ENCODE results near the gene KRT72. TPM values are rescaled to one million over a fixed set of nuclear protein-coding genes. Genes with fewer than 3 reads are reported as not detected.
A peak's percentile ranks its signal among the peaks of the same experiment; 100 is the strongest.

KRT72 gene
- total RNA-seq, 1 donor from 2014 or later, result not detected

- no peak for TF ChIP-seq CTCF (IDR thresholded peaks at IDR 0.05)
- DNase-seq, result no peak
These were observed 14.6 kb upstream of the KRT72 start for GRCh38 chr12:52615912-52616311.

GRCh38 chr12:52615208-52615868 is 14.1 kb upstream of the KRT72 start:
- Histone ChIP-seq H3K9me3 (no peaks in the 10 kb centered on the region), H3K27me3 (peaks cover 9% of the 10 kb centered on the region), H3K4me1 (no peaks in the 10 kb centered on the region), H3K4me3 (no peak overlapping the region), H3K27ac (no peak overlapping the region), H3K36me3 (no peaks in the 10 kb centered on the region)
- TF ChIP-seq CTCF (IDR thresholded peaks at IDR 0.05), result no peak
- DNase-seq (no peak), ATAC-seq (peak; percentile 61)
- intact Hi-C loops (cut with DNase I), result no loop called here

More at GRCh38 chr12:52615912-52616311, 14.6 kb upstream of the KRT72 start:
- no peaks in the 10 kb centered on the region for H3K36me3 ChIP-seq
- H3K4me3 ChIP-seq, result no peak overlapping the region
- no peak for ATAC-seq
- no peaks in the 10 kb centered on the region for H3K4me1 ChIP-seq
- H3K9me3 ChIP-seq, result no peaks in the 10 kb centered on the region
- no peak overlapping the region for H3K27ac ChIP-seq
- H3K27me3 ChIP-seq, result peaks cover 9% of the 10 kb centered on the region
- intact Hi-C loops (cut with DNase I), result no loop called here

GRCh38 chr12:52614381-52615207 is 13.3 kb upstream of the KRT72 start:
- H3K27me3 ChIP-seq, result peaks cover 15% of the 10 kb centered on the region
- H3K9me3 ChIP-seq, result no peaks in the 10 kb centered on the region
- no peak overlapping the region for H3K27ac ChIP-seq
- no peak for TF ChIP-seq CTCF (IDR thresholded peaks at IDR 0.05)
- peak; percentile 35 for DNase-seq
- no peaks in the 10 kb centered on the region for H3K4me1 ChIP-seq
- no peaks in the 10 kb centered on the region for H3K36me3 ChIP-seq
- no peak for ATAC-seq
- no peak overlapping the region for H3K4me3 ChIP-seq
- intact Hi-C loops (cut with DNase I), result no loop called here

GRCh38 chr12:52613384-52614030 is 12.2 kb upstream of the KRT72 start:
- DNase-seq, result peak; percentile 28
- H3K27ac ChIP-seq, result no peak overlapping the region
- H3K4me1 ChIP-seq, result no peaks in the 10 kb centered on the region
- intact Hi-C loops (cut with DNase I), result no loop called here
- no peaks in the 10 kb centered on the region for H3K36me3 ChIP-seq
- TF ChIP-seq CTCF (IDR thresholded peaks at IDR 0.05), result no peak
- H3K9me3 ChIP-seq, result no peaks in the 10 kb centered on the region
- ATAC-seq, result no peak
- H3K4me3 ChIP-seq, result no peak overlapping the region
- peaks cover 17% of the 10 kb centered on the region for H3K27me3 ChIP-seq

GRCh38 chr12:52612431-52613383 is 11.4 kb upstream of the KRT72 start:
- Histone ChIP-seq H3K4me1 (no peaks in the 10 kb centered on the region), H3K4me3 (no peak overlapping the region), H3K9me3 (no peaks in the 10 kb centered on the region), H3K27me3 (peaks cover 17% of the 10 kb centered on the region), H3K36me3 (no peaks in the 10 kb centered on the region), H3K27ac (no peak overlapping the region)
- intact Hi-C loops (cut with DNase I), result no loop called here
- no peak for DNase-seq
- no peak for ATAC-seq
- no peak for TF ChIP-seq CTCF (IDR thresholded peaks at IDR 0.05)
